ENCODE data around the gene CEP295NL. TPM values are rescaled to one million over a fixed set of nuclear protein-coding genes. Genes with fewer than 3 reads are reported as not detected.
"Not testable (repeated sequence)": the region's sequence is repeated elsewhere in the genome, so short reads cannot be mapped to it uniquely, and the experiment has no call there.

CEP295NL gene
- total RNA-seq, 1 donor from 2014 or later, result 0.55 TPM

- Histone ChIP-seq H3K27ac (replicated peaks) (no peak overlapping the region), H3K9me3 (replicated peaks) (no peaks in the 10 kb centered on the region)
- DNase-seq, result no peak
These were observed 34.6 kb downstream of the CEP295NL start for GRCh38 chr17:78868391-78868790.

GRCh38 chr17:78867046-78867445 lies 36.0 kb downstream of the CEP295NL start:
- not testable (repeated sequence) for H3K27ac ChIP-seq (replicated peaks); H3K4me3 ChIP-seq; H3K9me3 ChIP-seq (replicated peaks); H3K27me3 ChIP-seq (ENCODE audit: low read depth); DNase-seq
- Histone ChIP-seq H3K4me1 (peaks cover 25% of the 10 kb centered on the region), H3K36me3 (peaks cover 45% of the 10 kb centered on the region)
- intact Hi-C loops (cut with micrococcal nuclease), result loop anchor here (10.0 kb wide), 1 partner anchor 58 kb away; the partner anchor contains the start of gene TIMP2

More at GRCh38 chr17:78868391-78868790, 34.6 kb downstream of the CEP295NL start:
- Histone ChIP-seq H3K27me3 (ENCODE audit: low read depth) (no peaks in the 10 kb centered on the region), H3K4me3 (no peak overlapping the region), H3K36me3 (peaks cover 48% of the 10 kb centered on the region), H3K4me1 (peaks cover 31% of the 10 kb centered on the region)
- TF ChIP-seq CTCF (IDR thresholded peaks at IDR 0.05; ENCODE audit: borderline replicate concordance), result no peak
- intact Hi-C loops (cut with micrococcal nuclease), result loop anchor here (10.0 kb wide), 1 partner anchor 56 kb away; the partner anchor contains the start of gene TIMP2

GRCh38 chr17:78865682-78866390 lies 37.2 kb downstream of the CEP295NL start:
- peak; percentile 83 for DNase-seq
- peak; percentile 96 for TF ChIP-seq CTCF (IDR thresholded peaks at IDR 0.05; ENCODE audit: borderline replicate concordance)
- intact Hi-C loops (cut with micrococcal nuclease), result loop anchor here (10.0 kb wide), 1 partner anchor 59 kb away; the partner anchor contains the start of gene TIMP2
- Histone ChIP-seq H3K4me3 (peak overlapping the region; percentile 37), H3K4me1 (peaks cover 29% of the 10 kb centered on the region), H3K36me3 (peaks cover 33% of the 10 kb centered on the region), H3K27me3 (ENCODE audit: low read depth) (no peaks in the 10 kb centered on the region), H3K9me3 (replicated peaks) (no peaks in the 10 kb centered on the region), H3K27ac (replicated peaks) (peak overlapping the region; percentile 53)

GRCh38 chr17:78864117-78864516 lies 38.9 kb downstream of the CEP295NL start:
- no peak overlapping the region for H3K4me3 ChIP-seq
- no peaks in the 10 kb centered on the region for H3K9me3 ChIP-seq (replicated peaks)
- no peak for DNase-seq
- no peak for TF ChIP-seq CTCF (IDR thresholded peaks at IDR 0.05; ENCODE audit: borderline replicate concordance)
- peaks cover 29% of the 10 kb centered on the region for H3K4me1 ChIP-seq
- no peak overlapping the region for H3K27ac ChIP-seq (replicated peaks)
- no peaks in the 10 kb centered on the region for H3K27me3 ChIP-seq (ENCODE audit: low read depth)
- intact Hi-C loops (cut with micrococcal nuclease), result loop anchor here (5.0 to 10.0 kb wide), 2 partner anchors 61 to 108 kb away; partner anchors contain the start of gene TIMP2
- H3K36me3 ChIP-seq, result peaks cover 21% of the 10 kb centered on the region

GRCh38 chr17:78862073-78863023 lies 40.7 kb downstream of the CEP295NL start:
- peak; percentile 70 for DNase-seq
- peaks cover 29% of the 10 kb centered on the region for H3K4me1 ChIP-seq
- H3K27ac ChIP-seq (replicated peaks), result peak overlapping the region; percentile 69
- no peak for TF ChIP-seq CTCF (IDR thresholded peaks at IDR 0.05; ENCODE audit: borderline replicate concordance)
- no peaks in the 10 kb centered on the region for H3K9me3 ChIP-seq (replicated peaks)
- H3K36me3 ChIP-seq, result peaks cover 19% of the 10 kb centered on the region
- H3K4me3 ChIP-seq, result no peak overlapping the region
- intact Hi-C loops (cut with micrococcal nuclease), result loop anchor here (5.0 to 10.0 kb wide), 2 partner anchors 62 to 110 kb away; partner anchors contain the start of gene TIMP2
- H3K27me3 ChIP-seq (ENCODE audit: low read depth), result no peaks in the 10 kb centered on the region

All from left ventricle myocardium inferior (tissue), 1 donor.